ENCODE measurements around the gene GPANK1. TPM values are rescaled to one million over a fixed set of nuclear protein-coding genes. Genes with fewer than 3 reads are reported as not detected.

The GPANK1 gene
- total and polyA plus RNA-seq, 2 of the 4 experiments (the other 2 are of a cell fraction) = 6.1 to 13.8 TPM

DNA sequence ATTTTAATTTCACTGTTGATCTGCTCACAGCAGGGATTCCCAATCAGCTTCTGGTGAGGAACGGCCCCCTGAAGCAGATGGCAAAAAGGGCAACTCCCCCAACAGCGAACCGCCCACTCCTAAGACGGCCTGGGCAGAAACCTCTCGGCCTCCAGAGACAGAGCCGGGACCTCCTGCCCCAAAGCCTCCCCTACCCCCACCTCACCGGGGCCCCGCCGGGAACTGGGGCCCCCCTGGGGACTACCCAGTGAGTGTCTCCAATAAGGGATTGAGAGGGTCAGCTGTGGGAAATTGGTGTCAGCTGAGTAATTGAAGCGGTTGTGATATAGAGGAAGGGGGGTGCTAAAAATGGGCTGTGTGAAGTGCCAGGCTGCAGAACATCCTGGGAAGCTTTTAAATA, 37.8 kb downstream of the GPANK1 start:
- no peak overlapping the region for H2AK9ac ChIP-seq (replicated peaks; ENCODE audit: low read depth, low read length, poor library complexity)
- in situ Hi-C loops (cut with MboI; ENCODE audit: low sequenced_read_pairs) (no loop called here), dilution Hi-C loops (cut with HindIII; ENCODE audit: low sequenced_read_pairs, unreplicated experiment) (no loop called here), intact Hi-C loops (cut with micrococcal nuclease) (no loop called here)
- no peaks in the 10 kb centered on the region for H3K27me3 ChIP-seq (ENCODE audit: control insufficient read depth, insufficient read depth, low read length)
- no peak overlapping the region for H3K4me2 ChIP-seq (ENCODE audit: low read depth, low read length)
- H3K4me3 ChIP-seq (ENCODE audit: insufficient read depth, low read depth, low read length) = no peak overlapping the region
- no peaks in the 10 kb centered on the region for H3K9me3 ChIP-seq (ENCODE audit: control insufficient read depth, insufficient read depth, low read length)
- no peak overlapping the region for H2BK20ac ChIP-seq (ENCODE audit: low read depth, low read length)
- TF ChIP-seq BHLHE40 (IDR thresholded peaks at IDR 0.05; ENCODE audit: low read depth, low read length) (no peak), MXI1 (IDR thresholded peaks at IDR 0.05; ENCODE audit: borderline replicate concordance, low read depth, low read length) (no peak), ELK1 (IDR thresholded peaks at IDR 0.05; ENCODE audit: borderline replicate concordance, low read depth, low read length) (no peak), CHD1 (IDR thresholded peaks at IDR 0.05; ENCODE audit: low read depth, low read length) (no peak), CTCF (conservative IDR thresholded peaks at IDR 0.05; ENCODE audit: low read depth, low read length) (no peak), POLR2A (IDR thresholded peaks at IDR 0.05; ENCODE audit: low read depth, low read length) (no peak), FOS (IDR thresholded peaks at IDR 0.05; ENCODE audit: low read depth, low read length) (no peak), MAZ (IDR thresholded peaks at IDR 0.05; ENCODE audit: borderline replicate concordance, low read depth, low read length) (no peak), RAD21 (IDR thresholded peaks at IDR 0.05; ENCODE audit: low read length) (no peak), RFX5 (IDR thresholded peaks at IDR 0.05; ENCODE audit: low read depth, low read length) (no peak), NFE2L2 (IDR thresholded peaks at IDR 0.05; ENCODE audit: low read depth, low read length) (no peak), RCOR1 (IDR thresholded peaks at IDR 0.05; ENCODE audit: insufficient replicate concordance, low read length) (no peak), MAFK (IDR thresholded peaks at IDR 0.05; ENCODE audit: low read depth, low read length) (no peak), CEBPB (IDR thresholded peaks at IDR 0.05; ENCODE audit: low read depth, low read length) (no peak), SMC3 (IDR thresholded peaks at IDR 0.05; ENCODE audit: low read depth, low read length) (no peak)
- TF ChIP-seq, protein P1, sequence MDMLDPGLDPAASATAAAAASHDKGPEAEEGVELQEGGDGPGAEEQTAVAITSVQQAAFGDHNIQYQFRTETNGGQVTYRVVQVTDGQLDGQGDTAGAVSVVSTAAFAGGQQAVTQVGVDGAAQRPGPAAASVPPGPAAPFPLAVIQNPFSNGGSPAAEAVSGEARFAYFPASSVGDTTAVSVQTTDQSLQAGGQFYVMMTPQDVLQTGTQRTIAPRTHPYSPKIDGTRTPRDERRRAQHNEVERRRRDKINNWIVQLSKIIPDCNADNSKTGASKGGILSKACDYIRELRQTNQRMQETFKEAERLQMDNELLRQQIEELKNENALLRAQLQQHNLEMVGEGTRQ (IDR thresholded peaks at IDR 0.05; ENCODE audit: low read depth, low read length) = no peak
- H3K18ac ChIP-seq (ENCODE audit: low read depth, low read length) = no peak overlapping the region
- peaks cover 45% of the 10 kb centered on the region for H4K20me1 ChIP-seq (ENCODE audit: insufficient read depth, low read length)
- ChIA-PET POLR2A (ENCODE audit: unreplicated experiment) (interaction anchor here (0.6 kb wide), 1 partner anchor 182 kb away, joined by 3 read pairs; no protein-coding TSS in a partner anchor), CTCF (no interaction called here)
- no peak for DNase-seq
- H2BK120ac ChIP-seq (ENCODE audit: low read depth, low read length) = no peak overlapping the region
- H4K91ac ChIP-seq (ENCODE audit: insufficient read depth, low read depth, low read length) = no peak overlapping the region
- H2AFZ ChIP-seq (replicated peaks; ENCODE audit: low read length, poor library complexity) = no peak overlapping the region
- BruUV-seq (replicated peaks) = no TSS peak
- no peak for ATAC-seq (ENCODE audit: low read depth)
- H2AK5ac ChIP-seq (ENCODE audit: low read depth, low read length) = no peak overlapping the region
- H3K79me1 ChIP-seq (ENCODE audit: low read depth in 1 of 2, low read length in 2 of 2) = peaks cover 26 to 71% of the 10 kb centered on the region in 2 experiments
- H3K27ac ChIP-seq (ENCODE audit: insufficient read depth, low read length) = no peak overlapping the region
- H4K5ac ChIP-seq (ENCODE audit: low read depth, low read length) = no peak overlapping the region
- H4K8ac ChIP-seq (ENCODE audit: low read depth in 2 of 2, low read length in 2 of 2) = no peak overlapping the region
- H3K9me1 ChIP-seq (ENCODE audit: insufficient read depth, low read length) = peaks cover 6% of the 10 kb centered on the region
- no peak overlapping the region for H2BK5ac ChIP-seq (ENCODE audit: low read depth, low read length, poor library complexity, severe bottlenecking)
- no CpG with 5 or more reads among the region's 10 CpGs for WGBS, 2 experiments (ENCODE audit: extremely low coverage in 2 of 2, insufficient read length in 1 of 2)
- H2BK15ac ChIP-seq (ENCODE audit: low read depth, low read length) = no peak overlapping the region
- no peak overlapping the region for H3K14ac ChIP-seq (replicated peaks; ENCODE audit: low read depth, low read length)
- H3K4me1 ChIP-seq (ENCODE audit: control insufficient read depth, insufficient read depth, low read length) = no peaks in the 10 kb centered on the region
- no peak overlapping the region for H3K9ac ChIP-seq (ENCODE audit: low read depth, low read length)
- no peak overlapping the region for H3K56ac ChIP-seq (ENCODE audit: extremely low read depth, insufficient read depth, low read length)
- no peak overlapping the region for H3K23ac ChIP-seq (ENCODE audit: low read depth, low read length)
- no peak overlapping the region for H3K4ac ChIP-seq (ENCODE audit: low read depth, low read length)
- H3K36me3 ChIP-seq (ENCODE audit: control insufficient read depth, insufficient read depth, low read length) = peaks cover 87% of the 10 kb centered on the region

Measured in IMR-90 (cell line).